Adrenal gland (tissue), 5 donors: ENCODE measurements around the gene STK39.

Experiments used
- CTCF ChIP-seq, 6 experiments: fragments of 450-650 bp in 4 of 6; fragments of 200-600 bp in 2 of 6; sonication (generic) in 1 of 6; IDR thresholded peaks; 1 replicate in 5 of 6; 2 replicates in 1 of 6; pipeline versions ENCODE4 v1.5.1 to v1.8.0; 2016 to 2021; ENCODE audit warnings: antibody characterized with exemption in 6 of 6, mild to moderate bottlenecking in 2 of 6, moderate library complexity in 1 of 6
- POLR2A ChIP-seq, 2 donors: fragments of 450-650 bp; IDR thresholded peaks; one replicate each; pipeline ENCODE4 v1.6.1; 2017; ENCODE audit warnings: antibody characterized with exemption in 2 of 2, mild to moderate bottlenecking in 2 of 2, moderate library complexity in 1 of 2
- donor health status: DM: no; HTN: no; CAD: no.

GRCh38 chr2:168025487-168026202 lies 221.8 kb downstream of the STK39 start:
- TF ChIP-seq CTCF (IDR thresholded peaks at IDR 0.05) (no peak), POLR2A (IDR thresholded peaks at IDR 0.05) (no peak)
